Dermis microvascular lymphatic vessel endothelial cell (primary cell): ENCODE results near the gene LASP1. TPM values are rescaled to one million over a fixed set of nuclear protein-coding genes. Genes with fewer than 3 reads are reported as not detected.
A peak's percentile ranks its signal among the peaks of the same experiment; 100 is the strongest.
"Not testable (repeated sequence)": the region's sequence is repeated elsewhere in the genome, so short reads cannot be mapped to it uniquely, and the experiment has no call there.

Experiments
- DNase-seq, 2 donors: peaks; one replicate each; pipeline versions ENCODE4 v3.0.0 to v3.0.0-alpha.2; 2010; ENCODE audit warnings: low read depth in 2 of 2
- total RNA-seq: library from RNA; depleted of rRNA; stranded (reverse); fragments of >200 nt; gene quantifications from 2 replicates; pipeline ENCODE4 v1.2.1, GENCODE V29; 2014

The LASP1 gene
- total RNA-seq, 1 donor from 2014 or later, result 57.1 TPM

DNA sequence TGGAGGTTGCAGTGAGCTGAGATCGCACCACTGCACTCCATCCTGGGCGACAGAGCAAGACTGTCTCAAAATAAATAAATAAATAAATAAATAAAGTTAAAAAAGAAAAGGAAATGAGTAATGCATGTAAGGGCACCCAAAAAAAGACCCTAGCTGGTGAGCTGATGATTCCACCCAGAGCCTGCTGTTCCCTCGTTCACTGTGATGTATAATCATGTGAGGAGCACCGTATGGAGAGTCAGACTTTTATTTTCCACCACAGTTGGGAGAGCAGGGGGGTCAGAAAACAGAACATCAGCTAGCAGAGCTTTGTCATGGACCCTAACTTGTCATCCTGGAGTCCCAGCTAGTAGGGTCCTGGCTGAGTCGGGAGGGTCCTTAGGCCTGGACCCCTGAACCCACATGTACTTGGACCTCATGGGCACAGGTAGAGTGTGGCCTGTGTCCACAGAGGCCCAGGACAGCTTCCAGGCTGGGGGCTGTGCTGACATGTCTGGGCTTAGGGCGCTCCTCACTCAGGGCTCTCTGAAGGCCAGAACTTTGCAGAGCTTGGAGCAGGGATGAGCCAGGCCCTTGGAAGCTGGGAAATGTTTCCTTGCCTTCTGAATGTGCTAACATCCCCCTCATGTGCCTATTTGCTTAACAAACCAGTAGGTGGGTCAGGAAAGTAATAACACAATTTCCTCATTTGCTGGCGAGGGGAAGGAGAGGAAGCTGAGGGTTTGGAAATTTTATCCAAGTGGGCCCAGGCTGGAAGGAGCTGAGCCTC, 36.8 kb downstream of the LASP1 start:
- no peak for DNase-seq

DNA sequence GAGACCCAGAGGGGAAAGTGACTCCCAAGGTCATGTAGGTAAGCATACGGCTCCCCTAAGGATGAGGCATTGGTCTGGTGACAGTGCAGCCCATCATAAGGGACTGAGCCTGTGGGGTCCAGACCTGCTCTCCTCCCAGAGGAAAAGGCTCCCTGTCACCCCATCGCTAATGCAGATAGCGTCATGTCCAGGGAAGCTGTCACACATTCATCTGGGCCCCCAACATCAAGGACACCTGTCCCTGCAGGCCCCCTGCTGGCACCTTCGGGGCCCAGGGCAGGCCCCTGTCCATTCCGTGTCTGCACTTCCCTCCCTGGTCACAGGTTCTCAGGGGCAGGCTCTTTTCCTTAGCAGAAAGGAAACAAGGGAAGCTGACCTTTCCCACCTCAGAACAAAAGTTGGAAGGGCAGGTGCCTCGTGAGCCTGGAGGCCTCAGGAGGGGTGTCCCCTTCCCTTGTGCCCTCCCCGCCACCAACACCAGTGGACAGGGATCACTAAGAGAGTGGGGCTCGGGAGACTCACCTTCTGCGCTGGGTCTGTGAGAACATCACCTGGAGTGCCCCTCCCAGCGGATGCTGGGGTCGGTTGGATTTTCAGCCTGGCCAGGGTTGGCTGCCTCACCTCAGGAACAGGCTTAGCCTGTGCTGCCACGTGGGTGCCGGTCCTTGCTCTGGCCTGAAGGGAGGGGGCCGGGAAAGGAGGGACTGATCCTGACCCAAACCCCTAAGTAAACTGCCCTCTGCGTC, 38.2 kb downstream of the LASP1 start:
- no peak for DNase-seq

DNA sequence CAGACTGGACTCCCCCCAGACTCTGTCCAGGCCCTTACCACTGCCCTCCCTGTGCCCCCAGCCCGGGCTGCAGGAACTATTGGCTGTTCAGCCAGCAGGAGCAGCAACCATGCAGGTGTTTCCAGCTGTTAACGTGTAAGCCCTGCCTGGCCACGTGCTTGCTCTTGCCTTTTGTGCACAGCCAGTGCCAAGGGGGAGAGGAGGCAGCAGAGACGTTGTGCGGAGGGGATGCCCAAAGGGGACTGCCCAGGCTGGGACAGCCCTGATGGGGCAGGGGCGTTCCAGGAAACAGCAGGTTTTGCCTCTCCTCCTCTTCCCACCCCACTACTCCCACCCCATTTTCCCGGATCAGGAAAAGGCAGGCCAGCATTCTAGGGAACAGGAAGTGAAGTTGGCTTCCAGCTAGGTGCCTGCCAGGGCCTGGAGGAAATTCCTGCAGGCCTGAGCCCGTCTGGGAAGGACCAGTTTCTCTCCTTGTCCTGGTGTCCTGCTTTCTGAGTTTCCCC, 38.9 kb downstream of the LASP1 start:
- DNase-seq, result peak; percentile 64 to 71

DNA sequence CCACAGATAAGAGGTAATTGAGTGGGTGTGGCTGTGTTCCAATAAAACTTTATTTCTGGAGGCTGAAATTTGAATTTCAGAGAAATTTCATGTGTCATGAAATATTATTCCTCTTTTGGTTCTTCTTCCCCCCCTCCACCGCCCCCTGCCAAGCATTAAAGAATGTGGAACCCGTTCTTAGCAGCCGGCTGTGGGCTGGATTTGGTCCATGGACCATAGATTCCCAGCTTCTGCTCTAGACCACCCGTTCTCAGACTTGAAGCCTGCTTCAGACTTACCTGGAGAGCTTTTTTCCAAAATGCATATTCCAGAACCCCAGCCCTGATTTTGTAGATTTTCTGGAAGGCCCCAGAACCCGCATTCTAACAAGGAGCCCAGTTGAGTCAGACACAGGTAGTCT, 40.5 kb downstream of the LASP1 start:
- DNase-seq, result no peak

DNA sequence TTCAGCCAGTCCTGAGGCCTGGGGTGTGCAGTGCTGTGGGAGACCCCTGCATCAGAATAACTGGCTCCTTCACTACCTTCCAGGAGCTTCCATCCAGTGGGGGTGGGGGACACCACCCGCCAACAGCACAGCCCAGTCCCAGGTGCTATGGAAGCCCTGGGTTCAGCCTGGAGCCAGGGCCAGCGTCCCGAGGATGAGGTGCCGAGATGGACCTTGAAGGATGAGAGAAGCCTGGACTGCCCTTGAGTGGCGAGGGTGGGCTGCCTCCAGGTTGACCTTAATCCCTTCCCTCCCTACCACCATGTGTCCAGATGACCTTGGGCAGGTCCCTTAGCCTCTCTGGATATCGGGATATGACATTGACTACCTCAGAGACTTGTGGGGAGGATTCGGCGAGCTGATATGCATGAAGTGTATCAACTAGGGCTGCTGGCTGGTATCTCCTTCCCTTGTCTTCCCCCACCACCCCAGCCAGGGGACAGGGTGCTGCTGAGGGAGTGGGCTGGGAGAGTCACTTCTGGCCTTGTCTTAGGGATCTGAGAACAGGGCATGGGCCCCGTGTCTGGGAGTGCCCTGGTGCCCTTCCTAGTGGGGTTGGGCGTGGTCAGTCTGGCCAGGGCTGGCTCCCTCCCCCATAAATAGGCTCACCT, 41.3 kb downstream of the LASP1 start:
- DNase-seq, result no peak

DNA sequence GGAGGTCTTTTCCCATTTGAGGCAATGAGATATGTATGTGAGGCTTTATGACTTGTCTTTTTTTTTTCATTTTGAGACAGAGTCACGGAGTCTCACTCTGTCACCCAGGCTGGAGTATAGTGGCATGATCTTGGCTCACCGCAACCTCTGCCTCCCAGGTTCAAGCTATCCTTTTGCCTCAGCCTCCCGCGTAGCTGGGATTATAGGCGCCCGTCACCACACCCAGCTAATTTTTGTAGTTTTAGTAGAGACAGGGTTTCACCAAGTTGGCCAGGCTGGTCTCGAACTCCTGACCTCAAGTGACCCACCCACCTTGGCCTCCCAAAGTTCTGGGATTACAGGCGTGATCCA, 41.8 kb downstream of the LASP1 start:
- not testable (repeated sequence) for DNase-seq

DNA sequence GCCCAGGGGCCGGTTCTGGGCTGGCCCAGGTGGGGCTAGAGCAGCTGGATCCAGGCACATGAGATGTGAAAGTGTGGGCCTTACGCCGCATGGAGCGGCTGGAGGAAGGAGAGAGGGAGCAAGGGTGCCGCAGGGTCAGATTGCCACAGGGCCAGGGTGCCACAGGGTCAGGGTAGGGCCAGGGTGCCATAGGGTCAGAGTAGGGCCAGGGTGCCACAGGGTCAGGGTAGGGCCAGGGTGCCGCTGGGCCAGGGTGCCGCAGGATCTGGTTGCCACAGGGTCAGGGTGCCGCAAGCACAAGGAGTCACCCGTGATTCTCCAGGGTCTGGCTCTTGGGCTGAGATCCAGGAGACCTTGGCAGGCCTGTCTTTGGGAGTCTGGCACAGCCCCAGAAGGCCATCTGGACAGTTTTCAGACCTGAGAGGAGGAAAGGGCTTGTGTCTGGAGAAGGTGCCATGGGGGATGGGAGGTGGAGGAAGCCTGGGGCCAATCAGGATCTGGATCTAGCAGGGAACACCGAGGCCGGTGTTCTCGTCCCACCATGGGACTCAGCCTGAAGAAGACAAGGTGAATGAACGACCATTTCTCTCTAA, 42.5 kb downstream of the LASP1 start:
- no peak for DNase-seq

DNA sequence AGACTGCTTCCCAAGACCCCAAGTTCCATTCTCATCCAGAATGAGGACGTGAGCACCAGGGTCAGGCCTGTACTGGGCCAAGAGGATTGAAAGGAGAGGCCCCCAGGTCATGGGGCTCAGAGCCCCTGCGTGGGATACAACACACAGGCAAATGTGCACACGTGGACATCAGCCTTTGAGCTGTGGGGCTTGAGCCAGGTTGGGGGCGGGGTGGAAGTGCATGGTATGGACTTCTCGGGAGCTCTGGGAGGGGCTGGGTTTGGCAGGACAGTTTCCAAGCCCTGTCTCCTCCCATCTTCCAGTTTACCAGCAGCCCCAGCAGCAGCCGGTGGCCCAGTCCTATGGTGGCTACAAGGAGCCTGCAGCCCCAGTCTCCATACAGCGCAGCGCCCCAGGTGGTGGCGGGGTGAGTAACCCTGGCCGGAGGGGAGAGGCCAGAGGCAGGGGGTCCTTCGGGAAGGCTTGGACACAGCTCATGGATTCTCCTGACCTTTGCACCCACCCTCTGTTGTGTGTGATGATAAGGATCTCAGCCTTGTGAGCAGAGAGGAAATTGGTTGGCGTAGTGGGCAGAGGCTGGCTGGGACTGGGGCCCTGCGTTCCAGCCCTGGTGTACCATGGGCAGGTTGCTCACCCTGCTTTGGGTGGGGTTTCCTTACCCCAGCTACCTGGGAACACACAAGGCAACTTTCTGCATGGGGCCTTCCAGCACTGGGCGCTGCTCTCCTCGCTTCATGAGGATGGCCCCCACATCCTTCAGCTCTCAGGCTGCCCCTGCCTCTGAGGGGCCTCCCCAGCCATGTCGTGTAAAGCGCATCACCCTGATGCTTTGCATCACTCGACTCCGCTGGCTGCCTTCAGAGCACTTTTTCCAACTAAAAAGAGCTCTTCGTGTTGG, 45.1 kb downstream of the LASP1 start:
- no peak for DNase-seq

DNA sequence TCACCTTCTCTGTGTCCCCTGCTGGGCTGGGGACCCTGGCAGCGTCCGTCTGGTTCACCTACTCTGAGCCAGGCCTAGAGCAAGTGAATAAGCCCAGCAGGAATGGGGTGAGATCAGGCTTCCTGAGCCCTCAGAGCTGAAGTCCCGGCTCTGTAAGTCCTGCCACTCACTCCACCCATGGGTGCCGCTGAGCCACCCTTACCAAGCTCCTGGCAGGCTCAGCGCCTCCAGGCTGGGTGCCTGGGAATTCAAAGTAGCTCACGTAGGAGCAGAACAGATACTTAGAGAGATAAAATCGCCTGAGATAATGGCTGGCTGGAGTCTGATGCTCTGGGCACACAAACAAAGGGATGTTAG, 45.8 kb downstream of the LASP1 start:
- DNase-seq, result no peak

DNA sequence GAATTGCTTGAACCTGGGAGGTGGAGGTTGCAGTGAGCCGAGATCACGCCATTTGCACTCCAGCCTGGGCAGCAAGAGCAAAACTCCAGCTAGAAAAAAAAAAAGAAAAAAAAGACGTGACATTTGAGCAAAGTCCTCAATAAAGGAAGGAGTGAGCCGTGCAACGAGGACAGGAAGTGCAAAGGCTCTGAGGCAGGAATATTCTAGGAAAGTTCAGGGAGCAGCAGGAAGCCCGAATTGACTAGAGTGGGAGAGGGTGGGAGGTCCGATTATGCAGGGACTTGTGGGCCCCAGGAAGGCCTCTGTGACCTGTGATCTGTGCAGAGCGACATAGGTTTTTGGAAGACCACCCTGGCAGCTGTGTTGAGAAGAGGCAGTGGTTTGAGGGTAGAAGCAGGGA, 46.9 kb downstream of the LASP1 start:
- DNase-seq, result no peak

DNA sequence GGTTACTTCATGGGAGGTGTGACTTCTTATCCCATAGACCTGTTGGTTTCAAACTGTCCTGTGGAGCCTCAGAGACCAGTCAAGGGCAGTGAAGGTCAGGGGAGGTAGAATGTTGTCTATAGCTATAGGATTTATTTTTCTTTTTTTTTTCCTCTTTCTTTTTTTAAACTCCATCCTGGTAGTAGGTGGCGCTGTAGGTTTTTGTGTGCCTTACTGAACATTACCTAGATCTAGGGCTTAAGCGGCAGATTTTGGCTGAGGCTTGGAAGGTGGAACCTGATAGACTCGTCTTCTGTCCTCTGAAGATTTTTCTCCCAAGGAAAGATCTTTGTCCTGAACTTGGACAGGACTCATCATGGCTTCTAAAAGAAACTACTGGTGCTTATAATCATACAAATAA, 47.4 kb downstream of the LASP1 start:
- DNase-seq, result no peak

DNA sequence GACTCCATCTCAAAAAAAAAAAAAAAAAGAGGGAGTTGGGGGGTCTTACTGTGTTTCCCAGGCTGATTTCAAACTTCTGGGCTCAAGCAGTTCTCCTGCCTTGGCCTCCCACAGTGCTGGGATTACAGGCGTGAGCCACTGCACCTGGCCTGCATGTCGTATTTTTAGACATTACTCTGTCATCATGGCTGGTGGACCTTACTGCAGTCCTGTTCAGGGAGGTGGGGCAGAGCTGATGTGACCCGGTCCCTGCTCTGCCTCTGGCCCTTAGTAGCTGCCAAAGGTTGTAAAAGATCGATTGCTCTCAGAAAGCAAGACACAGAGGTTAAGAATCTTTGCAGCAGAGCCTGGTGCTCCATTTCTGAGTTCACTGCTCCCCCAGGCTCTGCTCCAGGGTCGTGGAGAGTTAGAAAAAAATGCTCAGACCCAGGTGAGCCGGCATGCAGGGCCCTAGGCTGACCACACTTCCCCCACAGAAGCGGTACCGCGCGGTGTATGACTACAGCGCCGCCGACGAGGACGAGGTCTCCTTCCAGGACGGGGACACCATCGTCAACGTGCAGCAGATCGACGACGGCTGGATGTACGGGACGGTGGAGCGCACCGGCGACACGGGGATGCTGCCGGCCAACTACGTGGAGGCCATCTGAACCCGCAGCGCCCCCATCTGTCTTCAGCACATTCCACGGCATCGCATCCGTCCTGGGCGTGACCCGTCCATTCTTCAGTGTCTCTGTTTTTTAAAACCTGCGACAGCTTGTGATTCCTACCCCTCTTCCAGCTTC, 48.5 kb downstream of the LASP1 start:
- DNase-seq, result no peak

DNA sequence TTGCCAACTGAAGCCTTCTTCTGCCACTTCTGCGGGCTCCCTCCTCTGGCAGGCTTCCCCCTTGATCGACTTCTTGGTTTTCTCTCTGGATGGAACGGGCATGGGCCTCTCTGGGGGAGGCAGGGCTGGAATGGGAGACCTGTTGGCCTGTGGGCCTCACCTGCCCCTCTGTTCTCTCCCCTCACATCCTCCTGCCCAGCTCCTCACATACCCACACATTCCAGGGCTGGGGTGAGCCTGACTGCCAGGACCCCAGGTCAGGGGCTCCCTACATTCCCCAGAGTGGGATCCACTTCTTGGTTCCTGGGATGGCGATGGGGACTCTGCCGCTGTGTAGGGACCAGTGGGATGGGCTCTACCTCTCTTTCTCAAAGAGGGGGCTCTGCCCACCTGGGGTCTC, 49.1 kb downstream of the LASP1 start:
- no peak for DNase-seq

DNA sequence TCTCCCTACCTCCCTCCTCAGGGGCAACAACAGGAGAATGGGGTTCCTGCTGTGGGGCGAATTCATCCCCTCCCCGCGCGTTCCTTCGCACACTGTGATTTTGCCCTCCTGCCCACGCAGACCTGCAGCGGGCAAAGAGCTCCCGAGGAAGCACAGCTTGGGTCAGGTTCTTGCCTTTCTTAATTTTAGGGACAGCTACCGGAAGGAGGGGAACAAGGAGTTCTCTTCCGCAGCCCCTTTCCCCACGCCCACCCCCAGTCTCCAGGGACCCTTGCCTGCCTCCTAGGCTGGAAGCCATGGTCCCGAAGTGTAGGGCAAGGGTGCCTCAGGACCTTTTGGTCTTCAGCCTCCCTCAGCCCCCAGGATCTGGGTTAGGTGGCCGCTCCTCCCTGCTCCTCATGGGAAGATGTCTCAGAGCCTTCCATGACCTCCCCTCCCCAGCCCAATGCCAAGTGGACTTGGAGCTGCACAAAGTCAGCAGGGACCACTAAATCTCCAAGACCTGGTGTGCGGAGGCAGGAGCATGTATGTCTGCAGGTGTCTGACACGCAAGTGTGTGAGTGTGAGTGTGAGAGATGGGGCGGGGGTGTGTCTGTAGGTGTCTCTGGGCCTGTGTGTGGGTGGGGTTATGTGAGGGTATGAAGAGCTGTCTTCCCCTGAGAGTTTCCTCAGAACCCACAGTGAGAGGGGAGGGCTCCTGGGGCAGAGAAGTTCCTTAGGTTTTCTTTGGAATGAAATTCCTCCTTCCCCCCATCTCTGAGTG, 49.6 kb downstream of the LASP1 start:
- no peak for DNase-seq

DNA sequence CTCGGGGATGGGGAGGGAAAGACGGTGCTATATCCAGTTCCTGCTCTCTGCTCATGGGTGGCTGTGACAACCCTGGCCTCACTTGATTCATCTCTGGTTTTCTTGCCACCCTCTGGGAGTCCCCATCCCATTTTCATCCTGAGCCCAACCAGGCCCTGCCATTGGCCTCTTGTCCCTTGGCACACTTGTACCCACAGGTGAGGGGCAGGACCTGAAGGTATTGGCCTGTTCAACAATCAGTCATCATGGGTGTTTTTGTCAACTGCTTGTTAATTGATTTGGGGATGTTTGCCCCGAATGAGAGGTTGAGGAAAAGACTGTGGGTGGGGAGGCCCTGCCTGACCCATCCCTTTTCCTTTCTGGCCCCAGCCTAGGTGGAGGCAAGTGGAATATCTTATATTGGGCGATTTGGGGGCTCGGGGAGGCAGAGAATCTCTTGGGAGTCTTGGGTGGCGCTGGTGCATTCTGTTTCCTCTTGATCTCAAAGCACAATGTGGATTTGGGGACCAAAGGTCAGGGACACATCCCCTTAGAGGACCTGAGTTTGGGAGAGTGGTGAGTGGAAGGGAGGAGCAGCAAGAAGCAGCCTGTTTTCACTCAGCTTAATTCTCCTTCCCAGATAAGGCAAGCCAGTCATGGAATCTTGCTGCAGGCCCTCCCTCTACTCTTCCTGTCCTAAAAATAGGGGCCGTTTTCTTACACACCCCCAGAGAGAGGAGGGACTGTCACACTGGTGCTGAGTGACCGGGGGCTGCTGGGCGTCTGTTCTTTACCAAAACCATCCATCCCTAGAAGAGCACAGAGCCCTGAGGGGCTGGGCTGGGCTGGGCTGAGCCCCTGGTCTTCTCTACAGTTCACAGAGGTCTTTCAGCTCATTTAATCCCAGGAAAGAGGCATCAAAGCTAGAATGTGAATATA, 50.8 kb downstream of the LASP1 start:
- no peak for DNase-seq

DNA sequence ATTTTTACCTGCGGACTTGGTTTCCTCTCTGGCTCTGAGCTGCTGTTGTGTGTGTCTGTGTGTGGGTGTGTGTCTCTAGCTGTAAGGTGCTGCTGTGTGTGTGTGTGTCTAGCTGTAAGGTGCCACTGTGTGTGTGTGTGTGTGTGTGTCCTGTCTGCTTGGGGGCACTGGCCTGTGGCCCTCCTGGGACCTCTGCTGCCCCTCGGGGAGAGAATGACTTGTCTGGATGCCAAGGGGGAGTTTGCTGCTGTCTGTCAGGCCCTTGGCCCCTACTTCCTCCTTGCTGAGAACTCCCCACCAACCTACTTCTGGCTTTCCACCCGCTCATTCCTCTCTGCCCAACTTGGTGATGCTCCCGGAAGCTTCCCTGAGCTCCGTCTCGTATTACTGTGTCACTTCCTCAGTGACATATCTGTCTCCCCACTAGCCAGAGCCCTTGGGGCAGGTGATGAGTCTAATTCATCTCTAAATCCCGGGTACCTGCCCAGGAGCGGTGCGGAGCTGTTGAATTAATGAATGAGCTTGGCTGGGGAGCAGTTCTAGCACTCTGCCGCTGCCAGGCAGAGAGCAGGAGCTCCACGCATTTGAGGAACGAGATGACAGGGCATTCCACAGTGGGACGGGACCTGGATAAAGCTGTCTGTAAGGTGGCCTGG, 52.0 kb downstream of the LASP1 start:
- DNase-seq, result no peak

DNA sequence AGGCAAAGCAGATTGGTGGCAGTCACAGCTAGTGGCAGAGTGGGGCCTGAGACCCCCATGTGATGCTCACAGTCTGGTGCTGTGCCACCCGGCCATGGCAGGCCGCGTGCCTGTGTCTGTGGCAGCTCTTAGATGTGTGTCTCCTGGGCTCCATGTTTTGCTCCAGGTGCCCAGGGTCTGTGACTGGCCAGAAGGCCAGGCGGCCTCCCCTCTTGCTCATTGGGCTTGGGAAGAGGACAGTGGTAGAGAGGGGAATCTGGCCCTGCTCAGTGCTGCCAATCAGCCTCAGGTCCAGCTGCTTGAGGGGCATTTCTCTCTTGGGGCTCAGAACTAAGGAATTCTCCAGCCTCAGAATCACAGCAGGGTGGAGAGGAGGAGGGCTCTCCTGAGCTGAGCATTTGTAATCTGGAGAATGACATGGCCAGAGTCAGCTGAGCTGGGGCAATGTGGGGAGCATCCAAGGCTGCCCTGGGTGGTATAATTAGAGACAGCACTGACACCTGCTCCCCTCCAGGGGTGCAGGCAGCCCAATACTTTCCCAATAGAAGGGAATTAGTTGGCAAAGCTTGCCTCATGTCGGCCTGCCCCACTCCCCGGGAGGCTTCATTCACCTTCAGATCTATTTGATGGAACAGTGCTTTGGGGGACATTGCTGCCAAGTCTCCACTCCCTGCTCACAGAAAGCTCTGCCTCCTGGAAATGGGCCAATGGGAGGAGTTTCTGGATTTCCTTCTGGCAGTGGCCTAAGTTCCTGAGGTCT, 52.9 kb downstream of the LASP1 start:
- DNase-seq, result peak in 1 of 2 donors; percentile 59
